Measurements from ENCODE around the gene ANXA5. TPM values are rescaled to one million over a fixed set of nuclear protein-coding genes. Genes with fewer than 3 reads are reported as not detected.

The ANXA5 gene
- total RNA-seq, 1 experiment from 2014 or later = 231 TPM

DNA sequence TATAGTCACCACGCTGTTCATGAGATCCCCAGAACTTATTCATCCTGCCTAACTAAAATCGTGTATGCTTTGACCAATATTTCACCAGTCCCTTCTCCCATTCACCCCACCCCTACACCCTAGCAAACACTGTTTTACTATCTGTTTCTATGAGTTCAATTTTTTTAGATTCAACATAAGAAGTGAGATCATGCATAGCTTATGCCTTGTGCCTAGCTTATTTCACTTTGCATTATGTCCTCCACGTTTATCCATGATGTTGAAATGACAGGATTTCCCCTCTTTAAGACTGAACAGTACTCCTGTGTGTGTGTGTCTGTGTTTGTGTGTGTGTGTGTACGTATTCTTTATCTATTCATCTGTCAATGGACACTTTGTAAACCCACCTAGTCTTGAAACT is 16.8 kb downstream of the ANXA5 start:
- no peak overlapping the region for H4K5ac ChIP-seq (ENCODE audit: insufficient read length, low read depth, low read length)

More for the DNA sequence above, 16.8 kb downstream of the ANXA5 start:
- H3K18ac ChIP-seq (ENCODE audit: insufficient read length, low read depth, low read length) = no peak overlapping the region
- TF ChIP-seq, protein P1, sequence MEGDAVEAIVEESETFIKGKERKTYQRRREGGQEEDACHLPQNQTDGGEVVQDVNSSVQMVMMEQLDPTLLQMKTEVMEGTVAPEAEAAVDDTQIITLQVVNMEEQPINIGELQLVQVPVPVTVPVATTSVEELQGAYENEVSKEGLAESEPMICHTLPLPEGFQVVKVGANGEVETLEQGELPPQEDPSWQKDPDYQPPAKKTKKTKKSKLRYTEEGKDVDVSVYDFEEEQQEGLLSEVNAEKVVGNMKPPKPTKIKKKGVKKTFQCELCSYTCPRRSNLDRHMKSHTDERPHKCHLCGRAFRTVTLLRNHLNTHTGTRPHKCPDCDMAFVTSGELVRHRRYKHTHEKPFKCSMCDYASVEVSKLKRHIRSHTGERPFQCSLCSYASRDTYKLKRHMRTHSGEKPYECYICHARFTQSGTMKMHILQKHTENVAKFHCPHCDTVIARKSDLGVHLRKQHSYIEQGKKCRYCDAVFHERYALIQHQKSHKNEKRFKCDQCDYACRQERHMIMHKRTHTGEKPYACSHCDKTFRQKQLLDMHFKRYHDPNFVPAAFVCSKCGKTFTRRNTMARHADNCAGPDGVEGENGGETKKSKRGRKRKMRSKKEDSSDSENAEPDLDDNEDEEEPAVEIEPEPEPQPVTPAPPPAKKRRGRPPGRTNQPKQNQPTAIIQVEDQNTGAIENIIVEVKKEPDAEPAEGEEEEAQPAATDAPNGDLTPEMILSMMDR (conservative IDR thresholded peaks at IDR 0.05) = no peak
- H2AFZ ChIP-seq (ENCODE audit: low read length) = no peak overlapping the region
- H3K79me1 ChIP-seq (ENCODE audit: insufficient read depth, low read depth, low read length, poor library complexity, severe bottlenecking) = no peaks in the 10 kb centered on the region
- H3K4me1 ChIP-seq (ENCODE audit: insufficient read depth, low read length) = peaks cover 3% of the 10 kb centered on the region; the same call in 1 of the 2 replicates
- H4K91ac ChIP-seq (ENCODE audit: insufficient read length, low read depth, low read length) = no peak overlapping the region
- H3K27ac ChIP-seq (ENCODE audit: insufficient read length, low read depth, low read length) = no peak overlapping the region
- H3K4ac ChIP-seq (ENCODE audit: low read depth, low read length) = no peak overlapping the region
- no peaks in the 10 kb centered on the region for H3K27me3 ChIP-seq (ENCODE audit: insufficient read depth, low read length)
- H2BK15ac ChIP-seq (ENCODE audit: low read depth, low read length) = no peak overlapping the region
- Mint-ChIP-seq H3K4me1 (peaks cover 14 to 17% of the 10 kb centered on the region in 2 experiments), H3K36me3 (ENCODE audit: insufficient read depth in 1 of 3, low read depth in 3 of 3) (peaks cover 10 to 75% (median 48%) of the 10 kb centered on the region in 3 experiments; a peak in 6 of 7 replicates), H3K27me3 (ENCODE audit: low read depth) (no peaks in the 10 kb centered on the region), H3K4me3 (no peak overlapping the region), H3K27ac (peak overlapping the region in 1 of 3 experiments; percentile 13; a peak in 1 of 7 replicates), H3K9me3 (no peaks in the 10 kb centered on the region)
- H3K9ac ChIP-seq (ENCODE audit: extremely low read depth, insufficient read length, low read length) = no peak overlapping the region
- no peaks in the 10 kb centered on the region for H3K79me2 ChIP-seq (ENCODE audit: insufficient read depth, low read length)
- no peak overlapping the region for H4K8ac ChIP-seq (replicated peaks; ENCODE audit: insufficient read length, low read depth, low read length)
- H3K23me2 ChIP-seq (ENCODE audit: insufficient read length, low read depth, low read length, poor library complexity, severe bottlenecking) = no peaks in the 10 kb centered on the region
- H2BK20ac ChIP-seq (ENCODE audit: low read depth, low read length, poor library complexity, severe bottlenecking) = no peak overlapping the region
- H3K56ac ChIP-seq (ENCODE audit: insufficient read length, low read depth, low read length) = no peak overlapping the region
- no peak overlapping the region for H3T11ph ChIP-seq (ENCODE audit: low read length)
- no peak overlapping the region for H3K4me2 ChIP-seq (ENCODE audit: insufficient read depth, insufficient read length, low read length)
- no peak overlapping the region for H2BK120ac ChIP-seq (ENCODE audit: low read depth, low read length, poor library complexity, severe bottlenecking)
- H2BK5ac ChIP-seq (ENCODE audit: insufficient read length, low read length) = no peak overlapping the region
- no peak for DNase-seq
- H3K14ac ChIP-seq (ENCODE audit: insufficient read depth, low read length) = no peak overlapping the region
- no peak overlapping the region for H2AK5ac ChIP-seq (ENCODE audit: insufficient read length, low read length)
- H2BK12ac ChIP-seq (ENCODE audit: insufficient read length, low read depth, low read length) = no peak overlapping the region
- H3K9me3 ChIP-seq (ENCODE audit: control insufficient read depth, low read depth, low read length) = no peaks in the 10 kb centered on the region
- no peak overlapping the region for H3K23ac ChIP-seq (ENCODE audit: insufficient read length, low read depth, low read length)
- no CpG with 5 or more reads among the region's 4 CpGs for WGBS (ENCODE audit: extremely low coverage, insufficient read length, low lambda C conversion rate)
- no peaks in the 10 kb centered on the region for H4K20me1 ChIP-seq (ENCODE audit: control insufficient read depth, insufficient read depth, insufficient read length)
